Stimulated activated CD4-positive, alpha-beta T cell treated with anti-CD3 and anti-CD28 coated beads, Interleukin-1b, Interleukin-23, amount 100 ng/mL, for 48 hours (primary cell): ENCODE results near the gene AUH.
A peak's percentile ranks its signal among the peaks of the same experiment; 100 is the strongest.

Experiments used
- DNase-seq: peaks from one replicate; pipeline ENCODE4 v3.0.0-alpha.2; 2020

Gene AUH

DNA sequence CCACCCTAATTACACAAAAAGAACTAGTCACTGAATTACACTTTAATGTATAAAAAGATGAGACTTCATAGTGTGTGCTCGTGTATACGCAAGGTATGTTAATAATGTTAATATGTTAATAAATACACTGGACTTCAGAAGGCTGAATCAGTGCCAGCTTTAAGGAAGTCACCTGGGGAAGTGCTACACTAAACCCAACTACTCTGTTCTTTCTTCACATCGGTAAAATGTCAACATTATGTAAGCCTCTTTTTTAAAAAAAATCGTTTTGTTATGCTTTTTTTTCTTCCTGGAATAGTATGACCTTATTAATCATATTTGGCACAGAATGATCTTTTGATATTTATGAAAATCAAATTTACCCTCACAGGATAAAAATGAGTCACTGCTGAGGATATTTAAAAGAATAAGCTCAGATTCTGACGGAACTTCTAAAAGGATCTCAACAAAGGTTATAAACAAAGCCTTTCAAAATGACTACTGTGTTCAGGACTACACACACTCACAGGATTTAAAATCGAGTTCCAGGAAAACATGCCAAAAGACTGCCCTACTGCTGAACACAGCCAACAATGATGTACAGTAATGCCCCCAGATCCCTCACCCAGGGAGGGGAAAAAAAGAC is 75.9 kb downstream of the AUH start:
- no peak for DNase-seq

DNA sequence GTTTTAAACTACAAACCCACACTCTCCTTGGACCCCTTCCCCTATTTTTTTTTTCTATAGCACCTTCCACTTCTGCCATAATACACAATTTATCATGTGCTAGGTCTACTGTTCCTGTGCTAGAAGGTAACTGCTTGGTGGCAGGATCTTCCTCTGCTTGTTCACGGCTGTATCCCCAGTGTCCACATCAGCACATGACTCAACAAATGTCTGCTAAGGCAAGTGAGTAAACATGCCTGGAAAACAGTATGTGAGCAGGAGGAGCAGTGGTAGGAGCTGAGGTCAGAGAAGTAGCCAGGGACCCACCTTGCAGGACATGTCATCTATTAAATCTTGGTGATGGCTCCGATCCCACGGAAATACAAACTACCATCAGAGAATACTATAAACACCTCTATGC is 79.4 kb downstream of the AUH start:
- DNase-seq = no peak

GRCh38 chr9:91279296-91280204 is 82.2 kb downstream of the AUH start:
- no peak for DNase-seq

DNA sequence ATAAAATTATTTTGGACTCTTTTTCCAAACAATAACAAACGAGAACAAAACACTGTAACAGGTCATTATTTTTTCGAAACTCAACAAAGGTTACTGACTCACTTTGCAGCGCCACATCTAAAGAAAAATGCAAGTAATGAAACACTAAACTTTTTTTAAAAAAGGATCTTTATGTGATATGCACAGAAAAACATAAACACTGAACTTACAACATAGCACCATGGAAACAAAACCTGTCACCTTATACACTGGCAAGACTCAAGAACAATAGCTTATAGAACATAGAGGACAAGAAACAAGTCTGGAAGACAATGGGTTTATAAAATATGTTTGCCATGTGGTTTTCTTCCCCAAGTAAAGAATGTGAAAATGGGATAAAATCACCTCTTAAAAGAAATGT is 85.2 kb downstream of the AUH start:
- no peak for DNase-seq

DNA sequence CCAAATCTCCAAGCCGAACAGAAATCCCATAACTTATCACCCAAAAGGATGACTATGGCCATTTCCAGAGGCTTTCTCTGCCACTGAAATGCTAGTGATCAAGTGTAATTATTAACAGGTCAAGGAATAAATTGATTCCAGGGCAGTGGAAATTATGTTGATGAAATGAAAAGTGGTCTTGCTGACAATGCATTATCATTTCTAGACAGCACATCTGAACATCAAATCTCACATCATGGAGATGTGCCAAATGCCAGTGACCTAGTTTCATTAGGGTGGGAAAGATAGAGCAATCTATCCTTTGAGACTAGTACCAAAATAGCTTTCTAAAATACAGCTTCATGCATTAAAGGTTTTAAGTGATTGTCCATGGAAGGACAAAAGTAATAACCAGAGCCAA is 86.1 kb downstream of the AUH start:
- DNase-seq = no peak

DNA sequence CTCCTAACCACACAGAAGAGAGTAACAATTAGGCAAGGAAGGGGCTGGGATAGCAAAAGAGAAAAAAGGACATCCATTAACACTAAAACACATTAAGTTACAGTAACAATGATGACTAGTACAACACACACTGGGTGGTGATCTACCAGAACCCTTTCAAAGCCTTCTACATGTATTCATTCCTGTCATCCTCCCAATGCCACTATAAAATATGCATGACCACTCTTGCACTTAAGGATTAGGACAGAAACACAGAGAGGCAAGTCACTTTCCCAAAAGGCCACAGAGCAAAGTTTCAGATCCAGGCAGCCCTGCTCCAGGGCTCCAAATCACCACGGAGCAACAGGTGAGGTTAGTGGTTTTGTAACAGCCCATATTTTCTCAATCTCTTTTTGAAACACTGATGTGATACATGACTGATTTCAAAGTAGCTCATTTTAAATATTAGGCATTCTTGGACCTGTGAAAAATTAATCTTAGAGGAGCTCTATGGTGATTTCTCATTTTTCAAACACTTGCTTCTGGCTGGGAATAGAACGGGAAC is 86.7 kb downstream of the AUH start:
- no peak for DNase-seq

- DNase-seq = no peak
Observed at GRCh38 chr9:91273853-91274552, 87.7 kb downstream of the AUH start.

DNA sequence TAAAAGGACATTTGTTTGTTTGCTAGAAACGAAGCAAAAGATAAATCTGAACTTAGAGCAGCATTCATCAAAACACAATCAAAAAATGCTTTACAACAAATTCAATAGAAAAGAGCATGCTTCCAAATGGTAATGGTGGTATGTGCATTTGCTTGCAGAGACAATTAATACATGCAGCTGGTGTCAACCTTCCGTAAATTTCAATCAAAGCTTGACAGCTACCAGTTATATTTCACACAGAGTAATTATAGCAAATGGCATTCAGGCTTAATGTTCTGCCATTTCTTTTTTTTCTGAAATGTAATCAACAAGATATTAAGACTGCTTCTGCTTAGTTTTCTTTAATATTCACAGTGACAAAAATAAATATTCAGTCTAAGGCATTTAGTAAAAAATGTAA is 90.6 kb downstream of the AUH start:
- DNase-seq = no peak

- no peak for DNase-seq
Observed at GRCh38 chr9:91269907-91270491, 91.7 kb downstream of the AUH start.

DNA sequence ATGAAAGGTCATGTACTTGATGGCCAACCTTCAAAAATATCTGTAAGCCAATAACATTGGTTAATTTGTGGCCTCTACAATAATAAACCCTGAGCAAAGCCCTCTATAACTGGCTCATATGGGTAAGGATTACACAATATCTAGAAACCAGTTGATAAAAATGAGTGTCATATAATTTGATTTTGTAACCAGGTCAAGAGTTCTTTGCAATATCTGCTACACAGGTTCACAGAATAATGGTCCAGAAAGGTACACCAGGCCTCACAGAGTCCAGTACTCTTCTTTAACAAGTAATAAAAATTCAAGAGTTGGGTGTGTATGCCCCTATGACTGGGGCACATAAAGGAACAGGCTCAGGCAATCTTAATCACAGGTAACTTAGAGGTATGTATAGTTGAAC is 95.3 kb downstream of the AUH start:
- no peak for DNase-seq

- no peak for DNase-seq
Observed at GRCh38 chr9:91265514-91265913, 96.2 kb downstream of the AUH start.

DNA sequence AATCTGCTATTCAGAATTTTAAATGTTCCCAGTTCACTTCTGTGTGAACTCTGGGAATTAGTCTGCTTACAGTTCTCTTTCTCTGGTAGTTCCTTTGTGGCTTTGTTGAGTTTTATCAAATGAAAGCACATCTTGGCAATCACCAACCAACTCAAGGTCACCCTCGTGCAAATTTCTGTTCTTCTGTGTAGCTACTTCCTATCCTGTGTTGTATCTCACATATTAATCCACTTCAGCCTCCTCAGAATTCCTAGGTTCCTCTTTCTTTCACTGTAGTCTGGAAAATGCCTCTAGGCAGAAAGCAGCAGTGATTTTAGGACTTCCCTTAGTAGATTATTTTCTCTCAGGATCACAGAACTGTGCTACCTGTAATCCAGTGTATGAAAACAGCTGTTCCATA is 100.3 kb downstream of the AUH start:
- no peak for DNase-seq

DNA sequence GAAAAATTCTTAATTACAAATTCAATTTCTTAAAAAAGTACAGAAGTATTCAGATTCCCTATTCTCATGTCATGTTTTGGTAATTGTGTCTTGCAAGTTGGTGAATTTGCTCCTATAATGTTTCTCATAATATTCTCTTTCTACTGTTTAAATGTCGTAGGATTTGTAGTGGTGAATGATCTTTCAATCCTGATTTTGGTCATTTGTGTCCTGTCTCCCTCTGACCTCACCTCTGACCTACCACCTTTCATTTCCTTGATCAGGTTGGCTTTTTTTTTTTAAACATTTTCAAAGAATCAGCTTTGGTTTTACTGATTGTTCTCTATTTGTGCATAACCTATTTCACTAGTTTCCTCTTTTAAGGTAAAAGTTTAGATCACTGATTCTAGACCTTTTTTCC is 102.6 kb downstream of the AUH start:
- DNase-seq = no peak

DNA sequence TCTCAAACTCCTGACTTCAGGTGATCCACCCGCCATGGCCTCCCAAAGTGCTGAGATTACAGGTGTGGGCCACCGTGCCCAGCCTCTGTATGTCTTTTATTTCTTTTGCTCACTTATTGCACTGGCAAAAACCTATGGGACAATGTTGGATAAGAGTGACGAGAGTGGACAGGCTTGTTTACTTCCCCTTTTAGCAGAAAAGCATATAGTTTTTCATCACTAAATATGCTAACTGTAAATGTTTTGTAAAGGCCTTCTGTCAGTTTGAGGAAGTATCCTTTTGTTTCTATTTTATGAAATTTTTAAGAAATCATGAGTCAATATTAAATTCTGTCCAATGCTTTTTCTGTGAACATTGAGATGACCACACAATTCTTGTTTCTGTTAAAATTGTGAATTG is 103.3 kb downstream of the AUH start:
- DNase-seq = no peak

DNA sequence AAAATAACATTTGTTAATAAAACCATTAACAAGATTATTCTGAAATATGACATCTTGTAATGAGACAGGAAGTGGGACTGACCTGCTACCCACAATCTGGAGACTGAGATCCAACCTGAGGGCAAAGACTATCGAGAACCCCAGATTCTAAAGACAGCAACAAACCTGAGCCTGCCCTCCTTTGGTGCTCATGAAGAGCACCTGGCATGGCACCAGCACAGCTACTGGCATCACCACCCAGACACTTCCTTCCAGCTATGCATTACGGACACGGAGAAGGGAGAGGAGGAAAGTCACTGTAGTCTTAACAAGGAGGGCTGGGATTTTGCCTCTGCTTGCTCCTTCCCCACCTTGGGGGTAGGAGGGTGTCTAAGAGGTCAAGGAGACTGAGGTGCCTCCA is 105.5 kb downstream of the AUH start:
- DNase-seq = no peak

DNA sequence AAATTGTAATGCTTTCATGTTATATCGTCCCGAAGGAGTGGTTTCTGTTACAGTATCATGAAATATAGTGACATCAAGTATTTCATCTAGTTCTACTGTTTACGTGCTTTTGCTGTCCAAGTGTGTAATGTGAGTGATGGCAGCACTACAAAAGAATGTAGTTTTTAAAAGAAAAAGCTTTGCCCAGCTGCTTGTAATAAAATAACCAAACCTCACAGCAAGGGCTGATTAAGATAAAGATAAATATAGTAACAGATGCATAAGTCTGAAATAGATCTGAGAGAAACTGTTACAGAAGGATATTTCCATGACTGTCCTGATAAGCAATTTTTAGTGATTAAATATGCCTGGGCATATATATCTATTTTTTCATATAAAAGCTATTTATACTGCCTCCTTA is 106.4 kb downstream of the AUH start:
- no peak for DNase-seq

DNA sequence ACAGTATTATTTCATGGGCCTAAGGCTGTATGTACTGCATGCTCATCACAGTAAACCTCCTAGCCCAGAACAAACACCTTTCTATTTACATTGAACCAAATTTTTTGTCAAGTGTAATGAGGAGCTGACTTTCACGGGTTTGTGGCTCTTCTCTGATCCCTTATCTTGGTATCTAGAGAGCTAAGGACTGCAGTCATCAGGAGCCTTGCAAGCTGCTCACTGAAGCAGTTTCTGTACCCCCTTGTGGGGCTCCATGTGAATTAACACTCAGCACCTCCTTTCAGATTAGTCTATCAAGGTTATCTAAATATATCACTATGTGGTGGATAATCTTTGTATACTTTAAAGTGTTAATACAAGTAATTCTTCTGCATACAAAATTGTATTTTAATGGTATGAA is 108.2 kb downstream of the AUH start:
- peak; percentile 18 for DNase-seq

DNA sequence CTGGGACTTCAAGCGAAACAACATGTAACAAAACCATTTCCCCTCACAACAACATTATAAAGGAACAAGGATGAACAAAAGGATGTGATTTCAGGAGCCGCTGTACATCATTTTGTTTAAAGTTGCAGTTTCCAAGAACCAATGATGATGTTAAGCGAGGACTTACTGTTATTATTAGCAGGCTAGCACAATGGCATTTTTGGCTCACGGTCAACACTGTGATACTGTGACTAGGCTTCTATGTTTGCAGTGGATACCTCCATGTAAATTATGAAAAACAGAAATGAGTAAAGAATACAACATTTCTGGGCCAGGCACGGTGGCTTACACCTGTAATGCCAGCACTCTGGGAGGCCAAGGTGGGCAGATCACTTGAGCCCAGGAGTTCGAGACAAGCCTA is 113.0 kb downstream of the AUH start:
- DNase-seq = no peak

DNA sequence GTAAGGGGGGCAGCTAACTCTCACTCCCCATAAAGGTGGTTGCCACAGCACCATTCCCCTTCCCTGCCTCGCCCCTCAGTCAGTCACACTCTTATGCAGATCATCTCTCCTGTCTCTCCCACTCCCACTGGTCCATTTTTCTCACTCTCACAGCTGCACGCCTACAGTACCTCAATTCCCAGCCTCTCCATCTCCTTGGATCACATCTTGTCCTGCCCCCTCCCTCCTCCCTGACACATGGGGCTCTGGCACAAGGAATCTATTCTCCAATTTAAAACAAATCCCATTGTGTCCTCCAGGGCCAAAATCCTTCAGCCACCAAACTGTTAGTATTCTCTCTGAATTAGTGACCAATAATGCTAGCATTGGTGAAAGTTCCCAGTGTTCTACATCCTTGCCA is 114.4 kb downstream of the AUH start:
- no peak for DNase-seq

GRCh38 chr9:91246846-91247245 is 114.9 kb downstream of the AUH start:
- no peak for DNase-seq

DNA sequence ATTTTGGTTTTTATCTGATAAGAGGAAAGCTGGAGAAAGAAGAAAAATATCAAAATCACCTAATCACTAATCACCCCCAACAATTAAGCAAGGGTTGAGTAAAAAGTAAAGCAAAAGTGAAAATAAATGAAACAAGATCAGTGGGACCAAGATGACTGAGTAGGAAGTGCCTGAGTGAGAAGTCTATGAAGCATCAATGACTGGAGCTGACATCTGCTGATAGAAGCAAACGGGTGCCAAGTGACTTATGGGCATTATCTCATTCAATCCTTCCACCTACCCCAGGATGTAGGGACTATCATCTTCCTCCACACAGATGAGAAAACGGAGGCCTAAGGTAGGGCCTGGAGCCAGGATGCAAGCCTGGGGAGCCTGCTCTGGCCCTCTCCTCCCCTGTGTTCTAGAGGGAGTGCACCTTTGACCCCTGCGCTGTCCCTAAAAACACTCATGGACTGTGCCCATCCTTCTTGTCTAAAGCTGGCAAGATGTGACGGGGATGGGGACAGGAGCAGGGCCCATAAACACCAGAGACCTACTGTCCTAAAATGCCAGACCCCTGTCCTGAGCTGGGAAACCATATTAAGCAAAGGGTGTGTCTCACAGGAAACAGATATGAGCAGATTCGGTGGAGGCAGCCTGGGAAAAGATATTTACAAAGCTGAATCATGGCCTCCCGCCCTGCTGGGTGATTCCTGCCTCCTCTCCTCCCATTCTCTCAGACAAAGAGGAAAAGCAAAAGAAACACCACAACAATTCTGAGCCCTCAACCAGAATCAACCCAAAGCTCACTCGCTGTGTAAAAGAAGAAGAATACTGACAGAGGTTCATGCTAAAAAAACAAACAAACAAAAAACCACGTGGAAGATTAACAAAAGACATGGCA is 116.0 kb downstream of the AUH start:
- DNase-seq = peak; percentile 18

GRCh38 chr9:91243029-91243428 is 118.7 kb downstream of the AUH start:
- no peak for DNase-seq
